IPS-18c (cell line): ENCODE results near the gene COA3.

Experiments used
- H3K4me3 ChIP-seq: 2 replicates; pipeline ENCODE4 v1.7.0; 2013; ENCODE audit warnings: low read depth, mild to moderate bottlenecking, low read length, moderate library complexity; ENCODE audit not compliant: insufficient read depth
- H3K9me3 ChIP-seq: one replicate; pipeline ENCODE4 v1.6.1; 2013; ENCODE audit warnings: mild to moderate bottlenecking, low read length, moderate library complexity; ENCODE audit not compliant: control insufficient read depth, insufficient read depth

Gene COA3

DNA sequence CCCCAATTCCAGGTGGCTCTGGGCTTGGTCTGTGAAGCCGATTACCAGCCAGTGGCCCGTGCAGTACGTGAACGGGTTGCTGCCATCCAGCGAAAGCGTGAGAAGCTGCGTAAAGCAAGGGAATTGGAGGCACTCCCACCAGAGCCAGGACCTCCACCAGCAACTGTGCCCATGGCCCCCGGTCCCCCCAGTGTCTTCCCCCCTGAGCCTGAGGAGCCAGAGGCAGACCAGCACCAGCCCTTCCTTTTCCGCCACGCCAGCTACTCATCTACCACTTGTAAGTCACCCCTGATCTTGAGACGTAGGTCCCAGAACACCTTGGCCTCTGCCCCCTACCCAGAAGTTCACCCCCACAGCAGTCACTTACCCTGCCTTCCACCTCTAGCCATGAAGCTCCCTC is 11.2 kb downstream of the COA3 start:
- Histone ChIP-seq H3K4me3 (no peak overlapping the region), H3K9me3 (no peaks in the 10 kb centered on the region)

DNA sequence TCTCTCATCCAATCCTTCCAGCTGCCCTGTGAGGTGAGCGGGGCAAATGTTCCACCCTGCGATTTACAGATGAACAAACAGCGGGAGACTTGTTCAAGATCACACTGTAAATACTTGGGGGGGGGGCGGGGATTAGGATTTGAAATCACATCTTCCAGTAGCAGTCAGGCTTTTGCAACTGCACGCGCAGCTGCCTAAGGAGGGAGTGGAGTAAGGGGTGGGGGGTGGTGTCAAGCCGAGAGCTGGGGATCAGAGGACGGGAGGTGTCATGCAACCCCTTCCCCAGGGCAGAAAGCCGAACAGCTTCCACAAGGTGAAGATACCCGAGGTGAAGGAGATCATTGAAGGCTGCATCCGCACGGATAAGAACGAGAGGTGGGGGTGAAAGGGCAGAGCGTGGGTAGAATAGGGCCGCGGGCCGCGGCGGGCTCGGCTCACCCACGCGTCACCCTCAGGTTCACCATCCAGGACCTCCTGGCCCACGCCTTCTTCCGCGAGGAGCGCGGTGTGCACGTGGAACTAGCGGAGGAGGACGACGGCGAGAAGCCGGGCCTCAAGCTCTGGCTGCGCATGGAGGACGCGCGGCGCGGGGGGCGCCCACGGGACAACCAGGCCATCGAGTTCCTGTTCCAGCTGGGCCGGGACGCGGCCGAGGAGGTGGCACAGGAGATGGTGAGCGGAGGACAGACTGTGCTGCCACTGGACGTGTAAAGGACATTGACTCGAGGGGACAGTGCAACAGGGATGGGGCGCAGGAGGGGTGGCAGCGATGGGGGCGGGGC is 13.5 kb downstream of the COA3 start:
- Histone ChIP-seq H3K4me3 (no peak overlapping the region), H3K9me3 (no peaks in the 10 kb centered on the region)

DNA sequence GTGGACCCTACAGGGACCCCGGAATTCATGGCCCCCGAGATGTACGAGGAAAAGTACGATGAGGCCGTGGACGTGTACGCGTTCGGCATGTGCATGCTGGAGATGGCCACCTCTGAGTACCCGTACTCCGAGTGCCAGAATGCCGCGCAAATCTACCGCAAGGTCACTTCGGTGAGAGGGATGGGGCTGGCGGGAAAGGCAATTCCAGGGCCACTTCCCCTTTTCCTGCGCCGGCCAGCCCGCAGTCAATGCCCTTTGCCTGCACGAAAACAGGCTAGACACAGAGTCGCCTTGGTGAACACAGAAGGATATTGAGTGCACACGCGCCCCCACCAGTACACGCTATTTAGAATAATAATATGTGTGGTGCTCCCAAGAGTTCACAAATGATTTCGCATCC is 14.1 kb downstream of the COA3 start:
- Histone ChIP-seq H3K4me3 (no peak overlapping the region), H3K9me3 (no peaks in the 10 kb centered on the region)

DNA sequence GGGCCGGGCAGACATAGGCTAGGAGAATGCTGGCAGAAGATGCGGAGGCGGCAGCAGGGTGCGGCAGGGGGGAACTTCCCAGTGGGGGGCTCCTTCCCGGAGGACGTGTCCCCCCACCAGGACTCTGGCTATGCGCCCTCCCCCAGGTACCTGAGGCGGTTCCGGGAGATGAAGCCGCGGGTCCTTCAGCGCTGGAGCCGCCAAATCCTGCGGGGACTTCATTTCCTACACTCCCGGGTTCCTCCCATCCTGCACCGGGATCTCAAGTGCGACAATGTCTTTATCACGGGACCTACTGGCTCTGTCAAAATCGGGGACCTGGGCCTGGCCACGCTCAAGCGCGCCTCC is 14.7 kb downstream of the COA3 start:
- H3K4me3 ChIP-seq = no peak overlapping the region

DNA sequence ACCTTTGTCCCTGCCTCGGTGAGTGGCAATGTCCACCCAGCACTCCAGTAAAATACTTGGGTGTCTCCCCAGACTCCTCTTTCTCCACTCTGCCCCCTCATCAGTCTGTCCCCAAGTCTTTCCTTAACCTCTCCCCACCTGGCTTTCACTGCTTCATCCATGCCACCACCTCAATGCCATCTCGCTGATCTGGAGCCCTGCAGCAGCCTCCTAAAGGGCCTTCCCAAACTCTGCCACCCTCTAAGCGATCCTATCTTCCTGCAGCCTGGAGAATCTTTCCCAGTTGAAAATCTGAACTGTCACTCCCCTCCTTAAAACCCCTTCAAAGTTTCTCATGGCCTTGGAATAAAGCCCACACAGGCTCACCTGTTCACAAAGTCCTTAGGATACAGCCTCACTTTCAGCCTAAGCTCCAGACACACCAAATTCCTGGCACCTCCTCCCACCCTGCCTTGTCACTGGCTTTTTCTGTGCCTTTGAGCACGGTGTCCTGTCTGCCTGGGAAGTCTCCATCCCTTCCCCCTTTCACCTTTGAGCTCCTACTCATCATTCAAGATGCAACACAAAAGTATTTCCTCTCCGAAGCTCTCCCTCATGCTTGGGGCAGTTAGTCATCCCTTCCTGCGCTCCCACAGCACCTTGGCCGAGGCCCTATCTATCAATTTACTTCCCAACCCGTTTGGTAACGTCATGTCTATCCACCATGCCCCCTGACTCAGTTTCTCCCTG is 15.3 kb downstream of the COA3 start:
- H3K4me3 ChIP-seq = no peak overlapping the region

More for the DNA sequence above, 14.7 kb downstream of the COA3 start:
- no peaks in the 10 kb centered on the region for H3K9me3 ChIP-seq

DNA sequence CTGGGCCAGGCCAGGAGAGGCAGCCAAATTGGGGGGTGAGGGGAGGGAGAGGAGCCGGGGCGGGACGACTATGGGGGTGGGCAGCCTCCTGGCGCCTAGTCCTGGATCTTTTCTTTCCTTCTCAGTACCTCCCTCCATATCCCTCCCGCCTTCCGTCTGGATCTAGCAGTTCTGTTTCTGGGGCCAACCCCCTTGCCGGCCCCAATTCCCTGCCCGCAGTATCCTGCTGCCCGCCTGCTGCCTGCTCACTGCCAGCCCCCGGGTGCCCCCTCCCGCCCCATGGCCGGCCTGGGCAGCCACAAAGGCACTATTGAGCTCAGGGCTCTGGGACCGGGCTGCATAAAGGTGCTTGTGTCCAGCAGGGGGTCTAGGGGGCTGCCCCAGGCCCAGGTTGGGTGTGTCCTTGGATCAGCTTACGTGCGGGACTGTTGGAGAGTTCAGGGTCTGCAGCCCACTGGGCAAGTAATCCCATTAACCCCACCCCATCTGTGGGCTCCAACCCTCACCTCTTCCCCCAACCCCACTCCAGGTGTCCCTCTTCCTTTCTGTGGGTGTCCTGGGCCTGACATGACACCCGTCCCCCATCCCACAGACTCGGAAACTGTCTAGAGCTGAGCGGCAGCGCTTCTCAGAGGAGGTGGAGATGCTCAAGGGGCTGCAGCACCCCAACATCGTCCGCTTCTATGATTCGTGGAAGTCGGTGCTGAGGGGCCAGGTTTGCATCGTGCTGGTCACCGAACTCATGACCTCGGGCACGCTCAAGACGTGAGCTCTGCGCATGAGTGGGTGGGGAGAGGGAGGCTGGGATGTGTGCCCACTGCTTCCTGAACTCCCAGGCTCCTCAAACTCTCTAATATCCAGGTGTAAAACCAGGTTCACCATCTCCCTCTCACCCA is 16.1 kb downstream of the COA3 start:
- no peak overlapping the region for H3K4me3 ChIP-seq

More for the DNA sequence above, 15.3 kb downstream of the COA3 start:
- no peaks in the 10 kb centered on the region for H3K9me3 ChIP-seq

DNA sequence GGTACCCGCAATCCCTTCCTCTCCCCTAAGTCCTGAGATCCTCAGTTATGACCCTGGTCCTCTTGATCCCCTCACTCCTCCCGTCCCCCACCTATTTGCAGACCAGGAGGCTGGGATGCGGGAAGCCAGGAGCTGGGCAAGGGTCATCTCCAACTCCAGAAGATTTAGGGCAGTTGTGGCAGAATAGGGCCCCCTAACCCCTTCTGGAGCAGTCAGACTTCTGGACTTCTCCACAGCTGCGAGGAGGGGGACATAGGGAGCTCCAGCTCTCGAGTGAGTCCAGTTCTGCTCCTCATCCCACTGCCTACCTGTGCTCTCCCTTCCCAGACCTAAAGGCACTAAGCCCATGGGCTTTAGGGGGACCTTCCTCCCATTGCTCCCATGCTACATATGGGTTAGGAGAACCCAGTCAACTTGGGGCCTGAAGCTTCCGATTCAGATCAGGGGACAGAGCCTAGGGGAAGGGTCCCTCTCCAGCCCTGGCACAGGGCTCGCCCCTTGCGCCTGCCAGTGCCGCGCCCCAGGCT is 16.8 kb downstream of the COA3 start:
- no peaks in the 10 kb centered on the region for H3K9me3 ChIP-seq
- peak overlapping the region; percentile 64; the same call in 1 of the 2 replicates for H3K4me3 ChIP-seq

More for the DNA sequence above, 16.1 kb downstream of the COA3 start:
- no peaks in the 10 kb centered on the region for H3K9me3 ChIP-seq

DNA sequence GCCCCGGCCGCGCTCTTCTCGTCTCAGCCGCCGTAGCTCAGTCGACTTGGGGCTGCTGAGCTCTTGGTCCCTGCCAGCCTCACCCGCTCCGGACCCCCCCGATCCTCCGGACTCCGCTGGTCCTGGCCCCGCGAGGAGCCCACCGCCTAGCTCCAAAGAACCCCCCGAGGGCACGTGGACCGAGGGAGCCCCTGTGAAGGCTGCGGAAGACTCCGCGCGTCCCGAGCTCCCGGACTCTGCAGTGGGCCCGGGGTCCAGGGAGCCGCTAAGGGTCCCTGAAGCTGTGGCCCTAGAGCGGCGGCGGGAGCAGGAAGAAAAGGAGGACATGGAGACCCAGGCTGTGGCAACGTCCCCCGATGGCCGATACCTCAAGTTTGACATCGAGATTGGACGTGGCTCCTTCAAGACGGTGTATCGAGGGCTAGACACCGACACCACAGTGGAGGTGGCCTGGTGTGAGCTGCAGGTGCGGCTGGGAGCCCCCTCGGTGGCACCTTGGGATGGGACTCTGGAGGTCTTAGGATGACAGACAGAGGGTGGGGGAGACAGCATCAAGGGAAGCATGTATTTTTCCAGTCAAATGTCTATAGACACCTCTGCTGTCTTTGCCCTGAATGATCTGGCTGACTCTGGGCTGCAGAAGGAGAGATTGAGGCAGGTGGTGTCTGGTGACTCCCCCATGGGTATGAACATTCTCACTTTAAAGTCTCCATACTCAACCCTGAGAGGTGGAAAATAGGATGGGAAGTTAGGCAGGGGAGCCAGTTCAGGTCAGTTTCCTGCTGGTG is 17.5 kb downstream of the COA3 start:
- peak overlapping the region; percentile 64 for H3K4me3 ChIP-seq

DNA sequence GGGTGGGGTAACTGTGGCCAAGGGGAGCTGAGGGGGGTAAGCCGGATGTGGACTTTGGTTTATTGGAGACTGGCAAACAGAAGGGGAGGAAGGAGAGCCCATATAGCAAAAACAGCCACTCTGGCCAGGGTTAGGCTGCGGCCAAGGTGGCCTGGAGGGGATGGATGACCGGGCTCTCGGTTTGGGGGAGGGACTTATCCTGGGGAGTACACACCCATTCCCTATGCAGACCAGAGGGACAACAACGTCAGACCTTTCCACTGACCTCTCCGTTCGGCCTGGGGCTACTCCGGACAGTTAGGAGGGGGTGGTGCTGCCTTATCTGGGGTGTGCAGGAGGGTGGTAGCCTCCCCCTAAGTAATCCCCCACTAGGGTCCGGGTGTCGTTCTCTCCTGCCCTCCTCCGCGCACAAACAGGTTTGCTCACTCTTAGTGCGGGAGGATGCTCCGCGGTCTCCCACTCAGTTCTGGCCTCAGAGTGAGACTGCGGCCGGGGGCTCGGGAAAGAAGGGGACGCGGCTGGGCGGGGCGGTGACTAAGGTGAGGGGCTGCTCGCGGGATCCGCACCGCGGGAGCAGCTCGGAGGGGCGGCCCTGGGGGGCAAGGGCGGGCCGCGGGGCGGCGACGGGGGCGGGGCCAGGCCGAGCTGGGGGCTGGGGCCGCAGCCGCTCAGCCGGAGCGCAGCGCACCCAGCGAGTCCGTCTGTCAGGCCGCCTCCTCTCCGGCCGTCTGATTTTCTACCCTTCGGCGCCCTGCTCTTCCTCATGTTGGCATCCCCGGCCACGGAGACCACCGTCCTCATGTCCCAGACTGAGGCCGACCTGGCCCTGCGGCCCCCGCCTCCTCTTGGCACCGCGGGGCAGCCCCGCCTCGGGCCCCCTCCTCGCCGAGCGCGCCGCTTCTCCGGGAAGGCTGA is 18.3 kb downstream of the COA3 start, which contains the start of gene WNK4:
Gene WNK4 (plus strand): TSS at position 675 of the 915 bp plus-strand sequence. CDS start 89 bp downstream, at position 764.
- peak within 1 kb of the TSS; percentile 64 for H3K4me3 ChIP-seq
- H3K9me3 ChIP-seq = no peaks in the 10 kb centered on the region

More for the DNA sequence above, 17.5 kb downstream of the COA3 start:
- no peaks in the 10 kb centered on the region for H3K9me3 ChIP-seq

DNA sequence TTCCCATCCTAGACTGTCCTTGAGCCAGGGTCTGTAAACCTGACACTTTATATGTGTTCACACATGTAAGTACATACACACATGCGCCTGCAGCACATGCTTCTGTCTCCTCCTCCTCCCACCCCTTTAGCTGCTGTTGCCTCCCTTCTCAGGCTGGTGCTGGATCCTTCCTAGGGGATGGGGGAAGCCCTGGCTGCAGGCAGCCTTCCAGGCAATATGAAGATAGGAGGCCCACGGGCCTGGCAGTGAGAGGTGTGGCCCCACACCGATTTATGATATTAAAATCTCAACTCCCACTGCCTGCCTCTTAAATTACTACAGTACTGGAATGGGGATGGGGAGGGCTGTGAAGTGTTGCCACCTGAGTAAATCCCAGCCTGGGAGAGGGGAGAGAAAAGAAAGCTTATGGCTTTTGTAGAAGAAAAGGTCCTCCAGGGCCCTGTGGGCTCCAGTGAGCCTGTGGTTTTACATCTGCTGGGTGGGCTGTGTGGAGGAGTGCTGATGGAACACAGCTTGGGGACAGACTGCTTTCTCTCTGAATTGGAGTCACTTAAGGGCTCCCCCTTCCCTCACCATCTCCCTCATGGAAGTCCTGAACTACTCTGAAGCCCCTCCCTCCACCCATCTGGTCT is 19.1 kb downstream of the COA3 start:
- no peaks in the 10 kb centered on the region for H3K9me3 ChIP-seq
- H3K4me3 ChIP-seq = no peak overlapping the region

DNA sequence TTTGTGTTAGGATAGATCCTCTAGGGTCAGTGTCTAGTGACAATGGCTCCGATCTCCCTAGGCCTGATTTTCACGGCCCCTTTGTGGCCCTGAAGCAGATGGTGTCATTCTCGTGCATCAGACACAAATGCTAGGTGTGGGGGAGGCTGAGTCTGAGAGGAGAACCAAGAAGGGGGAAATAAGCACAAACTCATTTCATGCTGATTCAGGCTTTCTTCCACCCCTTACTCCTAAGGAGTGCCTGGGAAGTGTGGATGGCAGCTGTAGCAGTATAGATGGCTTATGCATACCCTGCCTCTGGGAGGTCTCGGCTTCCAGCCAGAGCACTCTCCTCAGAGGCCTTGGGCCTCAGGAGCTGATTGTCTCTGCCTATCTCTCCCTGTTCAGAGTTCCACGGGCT is 19.9 kb downstream of the COA3 start:
- H3K4me3 ChIP-seq = no peak overlapping the region
- H3K9me3 ChIP-seq = no peaks in the 10 kb centered on the region

DNA sequence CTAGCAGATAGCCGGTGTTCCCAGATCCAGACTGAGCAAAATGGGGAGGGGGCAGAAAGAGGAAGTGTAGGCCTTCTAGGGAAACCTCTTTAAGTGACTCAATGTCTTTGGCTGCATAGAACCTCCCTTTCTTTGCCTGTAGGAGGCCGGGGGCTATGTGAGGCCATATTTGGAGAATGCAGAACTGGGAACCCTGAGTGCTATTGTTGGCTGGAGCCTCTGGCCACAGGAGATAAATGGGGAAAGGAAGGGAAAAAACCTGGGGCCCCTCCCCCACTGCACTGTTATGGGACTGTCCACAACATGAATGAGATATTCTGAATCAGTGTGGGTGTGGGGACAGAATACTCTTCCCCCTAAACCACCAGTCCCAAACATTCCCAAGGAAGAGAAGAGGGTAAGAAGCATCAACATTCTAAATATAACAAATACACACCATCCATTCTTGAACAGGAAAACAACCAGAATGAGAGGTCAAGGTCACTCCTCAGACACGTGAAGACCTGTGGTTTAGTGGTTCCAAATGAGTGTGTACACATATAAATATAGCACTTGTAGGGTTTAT is 22.9 kb downstream of the COA3 start:
- Histone ChIP-seq H3K4me3 (no peak overlapping the region), H3K9me3 (no peaks in the 10 kb centered on the region)

DNA sequence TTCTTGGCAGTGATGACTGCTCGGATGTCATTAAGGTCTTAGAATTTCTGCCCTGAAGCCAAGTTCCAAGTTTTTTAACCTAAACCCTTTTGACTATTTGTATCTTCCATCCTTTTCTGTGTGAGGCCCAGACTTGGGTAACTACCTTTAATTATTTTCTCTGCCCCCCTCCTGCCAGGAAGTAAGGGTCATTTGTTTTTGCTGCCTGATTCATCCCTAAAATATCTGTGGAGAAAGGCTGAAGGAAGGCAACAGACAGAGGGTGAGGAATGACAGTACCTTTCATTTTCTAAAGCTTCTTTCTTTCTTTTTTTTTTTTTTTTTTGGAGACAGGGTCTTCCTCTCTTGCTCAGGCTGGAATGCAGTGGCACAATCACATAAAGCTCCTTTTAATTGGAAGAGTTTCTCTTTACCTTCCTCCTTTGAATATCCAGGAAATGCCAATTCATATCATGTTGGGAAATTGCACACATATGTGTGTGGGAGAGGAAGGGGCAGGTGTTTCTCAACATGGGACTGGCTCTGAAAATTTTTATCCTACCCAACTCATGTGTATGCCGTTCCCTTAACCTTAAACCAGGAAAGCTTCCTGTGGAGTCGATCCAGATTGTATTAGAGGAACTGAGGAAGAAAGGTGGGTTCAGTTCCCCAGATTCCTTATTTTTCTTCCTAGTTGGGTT is 24.3 kb downstream of the COA3 start:
- H3K9me3 ChIP-seq = no peaks in the 10 kb centered on the region
- H3K4me3 ChIP-seq = peak overlapping the region; percentile 91

DNA sequence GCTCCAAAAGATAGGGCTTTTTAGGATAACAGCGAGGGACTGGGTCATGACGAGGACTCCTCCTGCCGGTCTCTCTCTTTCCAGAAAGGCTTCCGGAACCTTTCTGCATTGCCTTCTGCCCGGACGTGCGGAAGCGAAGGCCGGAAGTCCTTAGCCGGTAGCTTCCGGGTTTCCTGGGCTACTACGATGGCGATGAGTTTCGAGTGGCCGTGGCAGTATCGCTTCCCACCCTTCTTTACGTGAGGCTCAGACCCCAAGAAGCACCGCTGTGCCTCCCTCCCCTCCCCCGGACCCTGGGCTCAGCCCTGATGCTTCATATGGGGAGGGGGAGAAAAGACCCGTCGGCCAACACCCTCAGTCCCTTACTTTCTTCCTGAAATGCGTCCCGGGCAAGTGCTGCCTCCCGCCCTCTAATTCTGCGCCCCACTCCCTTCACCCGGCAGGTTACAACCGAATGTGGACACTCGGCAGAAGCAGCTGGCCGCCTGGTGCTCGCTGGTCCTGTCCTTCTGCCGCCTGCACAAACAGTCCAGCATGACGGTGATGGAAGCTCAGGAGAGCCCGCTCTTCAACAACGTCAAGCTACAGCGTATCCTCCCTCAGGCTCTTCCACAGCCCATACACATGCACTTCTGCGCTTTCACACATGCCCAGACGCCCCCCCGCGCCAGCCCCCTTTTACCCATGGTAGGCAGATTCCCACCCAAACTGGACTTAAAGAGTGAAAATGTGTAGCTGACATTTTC is 25.0 kb downstream of the COA3 start, which contains the start of gene VPS25:
Gene VPS25 (plus strand): TSS at position 160 of the 746 bp plus-strand sequence. CDS start 27 bp downstream, at position 187.
- Histone ChIP-seq H3K9me3 (no peaks in the 10 kb centered on the region), H3K4me3 (peak within 1 kb of the TSS; percentile 91)
